ENCODE measurements around the gene ARMH1. TPM values are rescaled to one million over a fixed set of nuclear protein-coding genes. Genes with fewer than 3 reads are reported as not detected.
A peak's percentile ranks its signal among the peaks of the same experiment; 100 is the strongest.

ARMH1 gene
- total RNA-seq, 2 experiments from 2014 or later: 162 to 165 TPM

DNA sequence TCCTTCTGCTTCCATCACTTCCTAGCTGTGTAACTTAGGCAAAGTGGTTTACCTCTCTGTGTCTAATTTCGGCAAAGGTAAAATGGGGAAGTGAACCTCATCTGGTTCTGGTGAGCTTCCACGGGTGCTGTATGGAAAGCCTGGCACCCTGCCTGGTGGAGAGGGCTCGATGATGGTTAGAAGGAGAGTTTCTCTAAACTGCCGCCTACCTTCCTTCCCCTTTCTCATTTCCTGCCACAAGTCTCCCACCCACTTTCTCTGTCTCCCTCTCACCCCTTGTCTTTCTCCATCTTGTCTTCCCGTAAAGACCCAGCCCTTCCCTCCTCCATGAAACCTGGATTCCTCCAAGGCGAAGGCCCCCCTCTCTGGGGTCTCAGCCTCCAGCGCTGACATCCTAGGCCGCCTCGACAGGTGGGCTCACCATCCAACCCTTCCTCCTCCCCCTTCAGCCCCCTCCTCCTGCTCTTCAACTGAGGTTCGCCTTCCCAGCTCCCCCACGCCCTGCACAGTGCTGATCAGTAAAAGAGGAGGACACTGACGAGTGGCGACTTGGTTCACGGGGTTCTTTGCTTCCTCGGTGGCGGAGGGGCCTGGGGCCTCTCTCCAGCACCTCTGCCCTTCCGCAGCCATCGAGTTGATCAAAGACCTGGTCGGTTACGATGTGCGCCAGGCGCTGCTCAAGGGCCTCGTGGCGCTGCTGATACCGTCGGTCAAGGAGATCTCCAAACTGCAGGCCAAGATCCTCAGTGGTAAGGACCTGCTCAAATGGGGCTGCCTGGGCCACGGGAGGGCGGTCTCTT lies 49.2 kb downstream of the ARMH1 start:
- CTCF ChIA-PET: no interaction called here
- H3K27ac Mint-ChIP-seq: peak overlapping the region; percentile 92
- ATAC-seq (peak; percentile 25), DNase-seq (peak; percentile 80)
- peaks cover 4% of the 10 kb centered on the region for H3K27me3 Mint-ChIP-seq
- H3K4me1 Mint-ChIP-seq (ENCODE audit: low read depth): peaks cover 70% of the 10 kb centered on the region
- H3K9me3 Mint-ChIP-seq: no peaks in the 10 kb centered on the region
- peak overlapping the region; percentile 72 for H3K4me3 Mint-ChIP-seq
- POLR2A ChIA-PET: interaction anchor here (0.9 to 15.4 kb wide), 18 partner anchors 8 to 616 kb away, joined by 3 to 553 read pairs (median 38); partner anchors contain the start of genes ARMH1, BEST4, BTBD19 and DYNLT4
- TF ChIP-seq, protein P1, sequence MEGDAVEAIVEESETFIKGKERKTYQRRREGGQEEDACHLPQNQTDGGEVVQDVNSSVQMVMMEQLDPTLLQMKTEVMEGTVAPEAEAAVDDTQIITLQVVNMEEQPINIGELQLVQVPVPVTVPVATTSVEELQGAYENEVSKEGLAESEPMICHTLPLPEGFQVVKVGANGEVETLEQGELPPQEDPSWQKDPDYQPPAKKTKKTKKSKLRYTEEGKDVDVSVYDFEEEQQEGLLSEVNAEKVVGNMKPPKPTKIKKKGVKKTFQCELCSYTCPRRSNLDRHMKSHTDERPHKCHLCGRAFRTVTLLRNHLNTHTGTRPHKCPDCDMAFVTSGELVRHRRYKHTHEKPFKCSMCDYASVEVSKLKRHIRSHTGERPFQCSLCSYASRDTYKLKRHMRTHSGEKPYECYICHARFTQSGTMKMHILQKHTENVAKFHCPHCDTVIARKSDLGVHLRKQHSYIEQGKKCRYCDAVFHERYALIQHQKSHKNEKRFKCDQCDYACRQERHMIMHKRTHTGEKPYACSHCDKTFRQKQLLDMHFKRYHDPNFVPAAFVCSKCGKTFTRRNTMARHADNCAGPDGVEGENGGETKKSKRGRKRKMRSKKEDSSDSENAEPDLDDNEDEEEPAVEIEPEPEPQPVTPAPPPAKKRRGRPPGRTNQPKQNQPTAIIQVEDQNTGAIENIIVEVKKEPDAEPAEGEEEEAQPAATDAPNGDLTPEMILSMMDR (IDR thresholded peaks at IDR 0.05): no peak
- H3K36me3 Mint-ChIP-seq (ENCODE audit: low read depth): peaks cover 24% of the 10 kb centered on the region
- intact Hi-C loops (cut with micrococcal nuclease): no loop called here

DNA sequence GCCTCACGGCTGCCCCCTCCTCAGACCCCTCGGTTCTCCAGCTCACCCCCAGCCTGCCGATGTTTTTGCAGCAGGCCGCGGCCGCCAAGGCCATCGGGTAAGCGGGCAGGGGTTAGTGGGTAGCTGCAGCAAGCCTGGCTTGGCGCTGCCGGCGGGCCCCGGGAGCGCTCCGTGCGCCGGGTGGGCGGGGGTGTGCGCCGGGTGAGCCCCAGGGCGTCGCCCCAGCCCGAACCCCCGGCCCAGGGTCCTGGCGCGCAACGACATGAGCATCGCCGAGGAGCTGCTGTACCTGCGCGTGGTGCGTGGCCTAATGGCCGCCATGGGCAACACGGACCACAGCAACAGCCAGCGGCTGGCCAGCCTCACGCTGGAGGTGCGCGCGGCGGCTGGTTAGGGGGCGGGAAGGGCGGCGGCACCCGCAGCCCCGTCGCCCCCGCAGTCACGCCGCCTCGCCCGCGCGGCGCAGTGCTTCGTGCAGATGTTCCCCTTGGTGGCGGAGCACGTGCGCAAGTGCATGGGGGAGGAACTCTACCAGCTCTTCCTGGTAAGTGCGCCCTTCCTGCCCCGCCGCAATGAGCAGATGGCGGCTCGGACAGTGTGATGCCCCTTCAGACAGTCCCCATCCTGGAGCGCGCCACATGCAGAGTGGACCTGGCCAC lies 49.9 kb downstream of the ARMH1 start:
- intact Hi-C loops (cut with micrococcal nuclease): no loop called here
- Mint-ChIP-seq H3K27me3 (peaks cover 4% of the 10 kb centered on the region), H3K4me3 (peak overlapping the region; percentile 77), H3K4me1 (ENCODE audit: low read depth) (peaks cover 68% of the 10 kb centered on the region), H3K9me3 (no peaks in the 10 kb centered on the region), H3K36me3 (ENCODE audit: low read depth) (peaks cover 24% of the 10 kb centered on the region), H3K27ac (peak overlapping the region; percentile 92)
- CTCF ChIA-PET: no interaction called here
- DNase-seq (peak; percentile 45), ATAC-seq (no peak)
- TF ChIP-seq, protein P1 (IDR thresholded peaks at IDR 0.05): no peak
- POLR2A ChIA-PET: interaction anchor here (0.6 to 15.4 kb wide), 17 partner anchors 9 to 1119 kb away, joined by 3 to 553 read pairs (median 7); partner anchors contain the start of genes ARMH1, BTBD19, DYNLT4 and EIF2B3

DNA sequence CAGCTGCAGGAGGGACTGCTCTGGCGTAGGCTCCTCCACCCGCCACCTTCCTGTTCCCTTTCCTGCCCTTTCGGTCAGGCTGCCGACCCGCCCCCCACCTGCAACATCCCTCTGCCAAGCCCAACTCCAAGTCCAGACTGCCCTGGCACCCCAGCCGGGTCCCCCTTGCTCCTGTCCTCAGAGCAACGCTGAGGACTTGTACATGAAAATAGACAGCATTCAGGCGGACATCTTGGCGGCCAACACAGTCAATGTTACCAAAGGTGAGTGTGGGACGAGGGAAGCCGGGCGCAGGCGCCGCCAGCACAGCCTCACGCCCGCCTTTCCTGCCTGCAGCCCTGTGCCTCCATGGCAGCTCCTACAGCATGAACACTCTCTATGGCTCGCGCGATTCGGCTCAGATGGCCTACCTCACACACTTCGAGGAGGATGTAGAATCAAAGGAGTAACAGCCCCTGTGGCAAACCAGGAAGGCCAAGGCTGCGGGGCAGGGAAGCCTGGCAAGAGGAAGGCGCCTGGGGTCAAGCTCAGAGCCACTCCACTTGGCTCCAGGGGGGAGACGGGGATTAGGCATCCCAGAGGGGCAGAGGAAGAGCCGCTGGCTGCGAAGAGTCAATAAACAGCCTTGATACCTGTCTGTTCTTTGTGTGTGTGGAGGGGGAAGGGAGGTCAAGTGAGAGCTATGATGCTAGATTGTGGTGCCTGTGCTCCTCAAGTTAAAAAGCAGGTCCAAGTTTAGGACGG lies 50.6 kb downstream of the ARMH1 start:
- Mint-ChIP-seq H3K9me3 (no peaks in the 10 kb centered on the region), H3K36me3 (ENCODE audit: low read depth) (peaks cover 24% of the 10 kb centered on the region), H3K27me3 (peaks cover 4% of the 10 kb centered on the region), H3K4me3 (peak overlapping the region; percentile 77), H3K27ac (peak overlapping the region; percentile 90), H3K4me1 (ENCODE audit: low read depth) (peaks cover 64% of the 10 kb centered on the region)
- DNase-seq: no peak
- POLR2A ChIA-PET: interaction anchor here (0.6 to 15.4 kb wide), 13 partner anchors 8 to 1118 kb away, joined by 3 to 553 read pairs (median 7); partner anchors contain the start of genes BTBD19, DYNLT4, EIF2B3 and HECTD3
- intact Hi-C loops (cut with micrococcal nuclease): no loop called here
- CTCF ChIA-PET: no interaction called here
- ATAC-seq: no peak
- TF ChIP-seq, protein P1 (IDR thresholded peaks at IDR 0.05): no peak

DNA sequence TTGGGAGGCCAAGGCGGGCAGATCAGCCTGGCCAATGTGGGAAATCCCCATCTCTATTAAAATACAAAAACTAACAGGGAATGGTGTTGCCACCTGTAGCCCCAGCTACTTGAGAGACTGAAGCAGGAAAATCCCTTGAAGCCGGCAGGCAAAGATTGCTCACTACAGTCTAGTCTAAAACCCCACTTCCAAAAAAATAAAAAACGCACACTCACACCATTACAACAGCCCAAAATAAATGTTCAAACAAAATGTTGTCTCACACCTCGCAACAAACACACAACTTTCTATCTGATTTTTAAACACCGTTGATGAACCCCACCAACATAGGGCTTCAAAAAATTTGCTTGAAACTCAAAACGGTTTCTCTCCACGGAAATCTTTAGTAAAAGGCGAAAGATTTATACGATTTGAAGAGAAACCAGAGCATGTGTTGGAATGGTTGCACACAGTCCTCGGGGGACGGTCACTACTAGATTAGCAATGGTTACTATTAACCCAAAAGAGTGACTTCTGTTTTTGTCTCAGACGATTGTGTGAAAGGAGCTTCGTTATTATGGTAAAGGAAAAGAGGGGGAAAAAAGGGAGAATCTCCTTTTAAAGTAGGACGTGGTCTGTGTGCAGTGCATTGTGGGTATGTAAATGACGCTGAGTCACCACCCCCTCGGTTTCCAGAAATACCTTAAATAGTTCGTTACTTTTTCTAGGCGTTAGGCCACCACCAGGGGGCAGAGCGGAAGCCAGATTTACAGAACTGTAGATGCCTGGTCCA lies 56.4 kb downstream of the ARMH1 start, which contains the start of gene RNU5D-1:
Gene RNU5D-1 (minus strand): TSS at position 430 of the 772 bp plus-strand sequence.
- ChIA-PET CTCF (interaction anchor here (0.7 to 4.6 kb wide), 24 partner anchors 9 to 575 kb away, joined by 3 to 45 read pairs (median 4); partner anchors contain the start of genes BTBD19, EIF2B3, PLK3 and PTCH2), POLR2A (interaction anchor here (0.6 to 15.4 kb wide), 76 partner anchors 11 to 1516 kb away, joined by 3 to 553 read pairs (median 5); partner anchors contain the start of genes ARMH1, BEST4, BTBD19 and DYNLT4)
- Mint-ChIP-seq H3K27ac (peak within 1 kb of the TSS; percentile 100), H3K4me1 (ENCODE audit: low read depth) (peaks cover 38% of the 10 kb centered on the region), H3K36me3 (ENCODE audit: low read depth) (peaks cover 8% of the 10 kb centered on the region), H3K4me3 (peak within 1 kb of the TSS; percentile 61), H3K9me3 (no peaks in the 10 kb centered on the region), H3K27me3 (peaks cover 2% of the 10 kb centered on the region)
- intact Hi-C loops (cut with micrococcal nuclease): loop anchor here (1.0 to 5.0 kb wide), 3 partner anchors 10 to 78 kb away; partner anchors contain the start of genes BTBD19 and RPS8
- peak; percentile 99 for DNase-seq
- ATAC-seq: peak; percentile 84
- TF ChIP-seq, protein P1 (IDR thresholded peaks at IDR 0.05): peak; percentile 93

All from activated CD8-positive, alpha-beta T cell treated with anti-CD3 and anti-CD28 coated beads for 36 hours (primary cell).